GM23338 (cell line): ENCODE data around the gene AFAP1L2. TPM values are rescaled to one million over a fixed set of nuclear protein-coding genes. Genes with fewer than 3 reads are reported as not detected.

Source experiments
- ATAC-seq: fragments of 200-7000 bp; cut with Tn5 transposase; 3 replicates; pipeline ENCODE4 v1.9.1; 2020
- DNase-seq: peaks from one replicate; pipeline ENCODE4 v3.0.0-alpha.2; 2015; ENCODE audit warnings: low spot score
- H2AFZ ChIP-seq: fragments of 200-600 bp; sonication (generic); 2 replicates; pipeline ENCODE4 v1.8.0; 2016; ENCODE audit warnings: antibody characterized with exemption, mild to moderate bottlenecking, moderate library complexity
- H3F3A ChIP-seq: fragments of 200-600 bp; sonication (generic); replicated peaks from 2 replicates; pipeline ENCODE4 v1.8.0; 2017; ENCODE audit warnings: antibody characterized with exemption, mixed run types, low read depth
- H3K27ac ChIP-seq: fragments of 200-600 bp; sonication (generic); 2 replicates; pipeline ENCODE4 v1.6.1; 2016; ENCODE audit warnings: low read depth
- H3K27me3 ChIP-seq: fragments of 200-600 bp; sonication (generic); 2 replicates; pipeline ENCODE4 v1.8.0; 2016; ENCODE audit warnings: mild to moderate bottlenecking, mixed run types, moderate library complexity; ENCODE audit not compliant: insufficient read depth
- H3K36me3 ChIP-seq: fragments of 200-600 bp; sonication (generic); 2 replicates; pipeline ENCODE4 v1.8.0; 2016; ENCODE audit warnings: mild to moderate bottlenecking; ENCODE audit not compliant: insufficient read depth
- H3K4me1 ChIP-seq: fragments of 200-600 bp; sonication (generic); 2 replicates; pipeline ENCODE4 v1.8.0; 2016; ENCODE audit warnings: mild to moderate bottlenecking, moderate library complexity; ENCODE audit not compliant: insufficient read depth
- H3K4me2 ChIP-seq: fragments of 200-600 bp; sonication (generic); 2 replicates; pipeline ENCODE4 v1.7.1; 2017; ENCODE audit warnings: mixed run types
- H3K4me3 ChIP-seq: fragments of 200-600 bp; sonication (generic); 2 replicates; pipeline ENCODE4 v1.6.1; 2016; ENCODE audit warnings: mixed run types
- H3K79me2 ChIP-seq: fragments of 200-600 bp; sonication (generic); replicated peaks from 2 replicates; pipeline ENCODE4 v1.8.0; 2017; ENCODE audit warnings: mild to moderate bottlenecking; ENCODE audit not compliant: insufficient read depth
- H3K9me2 ChIP-seq: fragments of 200-600 bp; sonication (generic); 2 replicates; pipeline ENCODE4 v1.8.0; 2017; ENCODE audit not compliant: insufficient read depth
- H4K20me1 ChIP-seq: fragments of 200-600 bp; sonication (generic); replicated peaks from 2 replicates; pipeline ENCODE4 v1.8.0; 2017; ENCODE audit warnings: mild to moderate bottlenecking; ENCODE audit not compliant: insufficient read depth
- H3K27ac Mint-ChIP-seq: 2 replicates; pipeline ENCODE4 v1.8.0; 2020; ENCODE audit warnings: inconsistent platforms, mild to moderate bottlenecking, moderate library complexity, mixed read lengths
- H3K27me3 Mint-ChIP-seq: 3 replicates; pipeline ENCODE4 v1.8.0; 2022; ENCODE audit warnings: low read depth, mild to moderate bottlenecking, moderate library complexity, mixed read lengths, inconsistent platforms; ENCODE audit not compliant: insufficient read depth, poor library complexity
- H3K36me3 Mint-ChIP-seq: 3 replicates; pipeline ENCODE4 v1.8.0; 2021; ENCODE audit warnings: low read depth, mild to moderate bottlenecking, inconsistent platforms, moderate library complexity, mixed read lengths
- H3K4me1 Mint-ChIP-seq: 3 replicates; pipeline ENCODE4 v1.8.0; 2020; ENCODE audit warnings: mild to moderate bottlenecking, inconsistent platforms, mixed read lengths
- H3K4me3 Mint-ChIP-seq: 3 replicates; pipeline ENCODE4 v1.8.0; 2021; ENCODE audit warnings: moderate library complexity, mild to moderate bottlenecking, inconsistent platforms, mixed read lengths
- H3K9me3 Mint-ChIP-seq: 3 replicates; pipeline ENCODE4 v1.8.0; 2020; ENCODE audit warnings: moderate library complexity, mild to moderate bottlenecking, inconsistent platforms, mixed read lengths
- CREB1 ChIP-seq: fragments of 250-450 bp; sonication (Bioruptor Pico); IDR thresholded peaks from 2 replicates; pipeline ENCODE4 v1.5.0; 2020; ENCODE audit warnings: low read depth, mild to moderate bottlenecking, moderate library complexity
- EZH2 ChIP-seq: fragments of 200-600 bp; sonication (generic); IDR thresholded peaks from one replicate; pipeline ENCODE4 v1.8.0; 2017; ENCODE audit warnings: antibody characterized with exemption, mild to moderate bottlenecking, low read depth; ENCODE audit not compliant: unreplicated experiment
- EZH2phosphoT487 ChIP-seq: fragments of 200-600 bp; sonication (generic); IDR thresholded peaks from one replicate; pipeline ENCODE4 v1.8.1; 2018; ENCODE audit warnings: antibody characterized with exemption; ENCODE audit not compliant: unreplicated experiment
- JUNB ChIP-seq: IDR thresholded peaks from one replicate; pipeline ENCODE4 v1.6.1; 2016; ENCODE audit warnings: antibody characterized with exemption; ENCODE audit not compliant: unreplicated experiment
- NANOG ChIP-seq: IDR thresholded peaks from 2 replicates; pipeline ENCODE4 v1.6.1; 2016; ENCODE audit warnings: antibody characterized with exemption, borderline replicate concordance
- POLR2AphosphoS5 ChIP-seq: IDR thresholded peaks from 2 replicates; pipeline ENCODE4 v1.6.1; 2016; ENCODE audit warnings: antibody characterized with exemption, low read depth
- STAT1 ChIP-seq: IDR thresholded peaks from one replicate; pipeline ENCODE4 v1.6.1; 2016; ENCODE audit warnings: antibody characterized with exemption; ENCODE audit not compliant: unreplicated experiment
- ZNF114 ChIP-seq: fragments of 250-450 bp; sonication (Bioruptor Pico); IDR thresholded peaks from 2 replicates; pipeline ENCODE4 v1.5.0; 2020; ENCODE audit warnings: mild to moderate bottlenecking, moderate library complexity
- ZNF331 ChIP-seq: fragments of 250-450 bp; sonication (Bioruptor Pico); IDR thresholded peaks from 2 replicates; pipeline ENCODE4 v1.5.0; 2020; ENCODE audit warnings: low read depth, mild to moderate bottlenecking, moderate library complexity
- ZNF462 ChIP-seq: fragments of 250-450 bp; sonication (Bioruptor Pico); IDR thresholded peaks from 2 replicates; pipeline ENCODE4 v1.5.0; 2020; ENCODE audit warnings: mild to moderate bottlenecking, moderate library complexity
- polyA plus RNA-seq: library from polyadenylated mRNA; unstranded; fragments of >200 nt; fragmentation: Nextera tagmentation; extraction: Ambion mirVana; gene quantifications from 2 replicates; pipeline ENCODE4 v1.2.1, GENCODE V29; 2016
- total RNA-seq: library from RNA; depleted of rRNA; stranded (reverse); fragments of >200 nt; shearing (Covaris generic); gene quantifications from 2 replicates; pipeline ENCODE4 v1.2.3, GENCODE V29; 2014
- TF ChIP-seq, protein P1 (sequence below): IDR thresholded peaks from 2 replicates; pipeline ENCODE4 v1.6.1; 2016; ENCODE audit warnings: antibody characterized with exemption
- TF ChIP-seq, protein P2 (sequence below), 2 experiments: fragments of 200-600 bp in 1 of 2; sonication (generic) in 1 of 2; conservative IDR thresholded peaks; 2 replicates each; pipeline versions ENCODE4 v1.5.1 to v1.6.1; 2016 to 2017; ENCODE audit warnings: antibody characterized with exemption in 2 of 2, low read depth in 2 of 2, mild to moderate bottlenecking in 2 of 2, moderate library complexity in 1 of 2
- TF ChIP-seq, protein P3 (sequence below): IDR thresholded peaks from one replicate; pipeline ENCODE4 v1.6.1; 2018; ENCODE audit warnings: antibody characterized with exemption; ENCODE audit not compliant: unreplicated experiment

The AFAP1L2 gene
- total and polyA plus RNA-seq, 2 experiments from 2014 or later: 2.3 to 6.5 TPM

DNA sequence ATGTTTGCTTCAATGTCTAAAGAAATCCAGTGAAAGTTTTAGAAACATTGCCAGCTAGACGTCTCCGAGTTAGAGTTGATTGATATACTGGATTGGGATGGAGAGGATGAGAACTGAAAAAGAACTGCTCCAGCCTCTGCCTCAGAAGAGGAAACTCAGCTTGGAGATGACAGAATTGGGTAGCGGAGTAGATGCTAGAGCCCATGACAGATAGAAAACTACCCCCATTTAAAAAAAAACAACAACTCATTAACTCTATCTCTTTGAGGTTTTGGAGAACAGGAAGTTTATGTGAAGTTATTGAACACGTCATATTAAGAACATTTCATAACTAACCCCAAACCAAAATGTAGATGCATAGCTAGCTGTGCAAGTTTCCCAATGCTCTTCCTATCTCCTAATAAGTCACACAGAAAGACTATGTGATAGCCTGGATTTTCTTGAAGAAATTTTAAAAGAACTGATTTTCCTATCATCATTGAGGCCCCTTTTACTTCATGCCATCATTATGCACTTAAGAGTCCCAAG, 28.3 kb upstream of the AFAP1L2 start:
- H3K9me2 ChIP-seq: no peaks in the 10 kb centered on the region; the same call in 1 of the 2 replicates
- H3K36me3 ChIP-seq: peaks cover 9% of the 10 kb centered on the region; the same call in 1 of the 2 replicates
- Mint-ChIP-seq H3K27me3 (peaks cover 4% of the 10 kb centered on the region), H3K36me3 (peaks cover 9% of the 10 kb centered on the region; the same call in 2 of the 3 replicates), H3K27ac (no peak overlapping the region), H3K4me3 (no peak overlapping the region), H3K9me3 (no peaks in the 10 kb centered on the region), H3K4me1 (no peaks in the 10 kb centered on the region; the same call in 2 of the 3 replicates)
- H3K27me3 ChIP-seq: no peaks in the 10 kb centered on the region
- ATAC-seq (no peak), DNase-seq (no peak)
- H3K4me2 ChIP-seq: no peak overlapping the region
- H3K4me1 ChIP-seq: no peaks in the 10 kb centered on the region
- no peak overlapping the region for H3K27ac ChIP-seq
- H2AFZ ChIP-seq: no peak overlapping the region
- H3F3A ChIP-seq: no peaks in the 10 kb centered on the region
- TF ChIP-seq NANOG: no peak
- TF ChIP-seq POLR2AphosphoS5: no peak
- TF ChIP-seq, protein P1, sequence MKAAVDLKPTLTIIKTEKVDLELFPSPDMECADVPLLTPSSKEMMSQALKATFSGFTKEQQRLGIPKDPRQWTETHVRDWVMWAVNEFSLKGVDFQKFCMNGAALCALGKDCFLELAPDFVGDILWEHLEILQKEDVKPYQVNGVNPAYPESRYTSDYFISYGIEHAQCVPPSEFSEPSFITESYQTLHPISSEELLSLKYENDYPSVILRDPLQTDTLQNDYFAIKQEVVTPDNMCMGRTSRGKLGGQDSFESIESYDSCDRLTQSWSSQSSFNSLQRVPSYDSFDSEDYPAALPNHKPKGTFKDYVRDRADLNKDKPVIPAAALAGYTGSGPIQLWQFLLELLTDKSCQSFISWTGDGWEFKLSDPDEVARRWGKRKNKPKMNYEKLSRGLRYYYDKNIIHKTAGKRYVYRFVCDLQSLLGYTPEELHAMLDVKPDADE: no peak
- no peak for TF ChIP-seq EZH2
- TF ChIP-seq, protein P2, sequence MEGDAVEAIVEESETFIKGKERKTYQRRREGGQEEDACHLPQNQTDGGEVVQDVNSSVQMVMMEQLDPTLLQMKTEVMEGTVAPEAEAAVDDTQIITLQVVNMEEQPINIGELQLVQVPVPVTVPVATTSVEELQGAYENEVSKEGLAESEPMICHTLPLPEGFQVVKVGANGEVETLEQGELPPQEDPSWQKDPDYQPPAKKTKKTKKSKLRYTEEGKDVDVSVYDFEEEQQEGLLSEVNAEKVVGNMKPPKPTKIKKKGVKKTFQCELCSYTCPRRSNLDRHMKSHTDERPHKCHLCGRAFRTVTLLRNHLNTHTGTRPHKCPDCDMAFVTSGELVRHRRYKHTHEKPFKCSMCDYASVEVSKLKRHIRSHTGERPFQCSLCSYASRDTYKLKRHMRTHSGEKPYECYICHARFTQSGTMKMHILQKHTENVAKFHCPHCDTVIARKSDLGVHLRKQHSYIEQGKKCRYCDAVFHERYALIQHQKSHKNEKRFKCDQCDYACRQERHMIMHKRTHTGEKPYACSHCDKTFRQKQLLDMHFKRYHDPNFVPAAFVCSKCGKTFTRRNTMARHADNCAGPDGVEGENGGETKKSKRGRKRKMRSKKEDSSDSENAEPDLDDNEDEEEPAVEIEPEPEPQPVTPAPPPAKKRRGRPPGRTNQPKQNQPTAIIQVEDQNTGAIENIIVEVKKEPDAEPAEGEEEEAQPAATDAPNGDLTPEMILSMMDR (conservative IDR thresholded peaks at IDR 0.05; ENCODE audit: low read depth in 2 of 2): no peak
- TF ChIP-seq, protein P3, sequence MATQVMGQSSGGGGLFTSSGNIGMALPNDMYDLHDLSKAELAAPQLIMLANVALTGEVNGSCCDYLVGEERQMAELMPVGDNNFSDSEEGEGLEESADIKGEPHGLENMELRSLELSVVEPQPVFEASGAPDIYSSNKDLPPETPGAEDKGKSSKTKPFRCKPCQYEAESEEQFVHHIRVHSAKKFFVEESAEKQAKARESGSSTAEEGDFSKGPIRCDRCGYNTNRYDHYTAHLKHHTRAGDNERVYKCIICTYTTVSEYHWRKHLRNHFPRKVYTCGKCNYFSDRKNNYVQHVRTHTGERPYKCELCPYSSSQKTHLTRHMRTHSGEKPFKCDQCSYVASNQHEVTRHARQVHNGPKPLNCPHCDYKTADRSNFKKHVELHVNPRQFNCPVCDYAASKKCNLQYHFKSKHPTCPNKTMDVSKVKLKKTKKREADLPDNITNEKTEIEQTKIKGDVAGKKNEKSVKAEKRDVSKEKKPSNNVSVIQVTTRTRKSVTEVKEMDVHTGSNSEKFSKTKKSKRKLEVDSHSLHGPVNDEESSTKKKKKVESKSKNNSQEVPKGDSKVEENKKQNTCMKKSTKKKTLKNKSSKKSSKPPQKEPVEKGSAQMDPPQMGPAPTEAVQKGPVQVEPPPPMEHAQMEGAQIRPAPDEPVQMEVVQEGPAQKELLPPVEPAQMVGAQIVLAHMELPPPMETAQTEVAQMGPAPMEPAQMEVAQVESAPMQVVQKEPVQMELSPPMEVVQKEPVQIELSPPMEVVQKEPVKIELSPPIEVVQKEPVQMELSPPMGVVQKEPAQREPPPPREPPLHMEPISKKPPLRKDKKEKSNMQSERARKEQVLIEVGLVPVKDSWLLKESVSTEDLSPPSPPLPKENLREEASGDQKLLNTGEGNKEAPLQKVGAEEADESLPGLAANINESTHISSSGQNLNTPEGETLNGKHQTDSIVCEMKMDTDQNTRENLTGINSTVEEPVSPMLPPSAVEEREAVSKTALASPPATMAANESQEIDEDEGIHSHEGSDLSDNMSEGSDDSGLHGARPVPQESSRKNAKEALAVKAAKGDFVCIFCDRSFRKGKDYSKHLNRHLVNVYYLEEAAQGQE: no peak
- TF ChIP-seq STAT1: no peak
- no peak for TF ChIP-seq EZH2phosphoT487
- no peak for TF ChIP-seq JUNB
- no peak for TF ChIP-seq ZNF114 (CRISPR knock-in tag)
- no peak for TF ChIP-seq ZNF462 (CRISPR knock-in tag)
- no peak for TF ChIP-seq CREB1 (CRISPR knock-in tag)
- TF ChIP-seq ZNF331 (CRISPR knock-in tag): no peak
- H4K20me1 ChIP-seq: no peaks in the 10 kb centered on the region
- no peaks in the 10 kb centered on the region for H3K79me2 ChIP-seq
- H3K4me3 ChIP-seq: no peak overlapping the region
